ENCODE results near the gene TTLL11. TPM values are rescaled to one million over a fixed set of nuclear protein-coding genes. Genes with fewer than 3 reads are reported as not detected.

The TTLL11 gene
- total RNA-seq, 2 experiments from 2014 or later: 3.3 to 6.9 TPM

DNA sequence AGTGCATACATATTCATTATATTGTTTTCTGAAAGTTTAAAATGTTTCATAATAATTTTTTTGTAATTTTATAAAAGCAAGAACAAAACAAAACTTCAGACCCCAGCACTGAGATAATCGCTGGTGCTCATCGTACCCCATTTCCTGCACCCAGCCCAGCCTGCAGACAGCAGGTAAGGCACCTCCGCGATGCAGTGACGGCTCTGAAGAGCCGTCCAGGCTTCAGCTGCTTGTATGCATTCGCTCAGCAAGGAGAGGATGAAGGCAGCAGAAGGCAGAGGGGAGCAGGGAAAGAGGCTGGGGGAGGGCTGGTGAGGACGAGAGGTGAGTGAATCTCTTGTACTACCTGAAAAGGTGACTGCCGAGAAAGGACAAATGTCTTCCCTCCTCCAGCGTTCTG is 153.5 kb downstream of the TTLL11 start:
- Histone ChIP-seq H3K79me2 (ENCODE audit: insufficient read depth, low read depth, low read length) (peaks cover 13% of the 10 kb centered on the region; the same call in 1 of the 2 replicates), H3K4me1 (ENCODE audit: insufficient read depth, low read length, poor library complexity, severe bottlenecking) (peaks cover 89% of the 10 kb centered on the region), H2AFZ (ENCODE audit: low read length) (peak overlapping the region; percentile 66; the same call in 1 of the 2 replicates), H3K27ac (ENCODE audit: low read depth, low read length, poor library complexity, severe bottlenecking) (peak overlapping the region; percentile 99), H3K9me2 (ENCODE audit: insufficient read depth, low read length) (no peaks in the 10 kb centered on the region), H3K4me3 (ENCODE audit: low read depth, low read length, poor library complexity, severe bottlenecking) (peak overlapping the region; percentile 48), H4K20me1 (ENCODE audit: insufficient read depth, low read length) (no peaks in the 10 kb centered on the region), H3K9me3 (ENCODE audit: low read length) (no peaks in the 10 kb centered on the region), H3K4me2 (ENCODE audit: low read length) (peak overlapping the region; percentile 78), H3K36me3 (ENCODE audit: insufficient read depth, low read length) (no peaks in the 10 kb centered on the region)
- ChIA-PET POLR2A (interaction anchor here (0.7 to 1.4 kb wide), 5 partner anchors 9 to 1073 kb away, joined by 3 to 5 read pairs (median 5); no protein-coding TSS in a partner anchor), CTCF (ENCODE audit: unreplicated experiment) (no interaction called here)
- DNase-seq (ENCODE audit: low spot score): peak; percentile 79
- no TSS peak for BruUV-seq (replicated peaks)
- TF ChIP-seq CTCF (conservative IDR thresholded peaks at IDR 0.05; ENCODE audit: low read length) (no peak), EZH2phosphoT487 (IDR thresholded peaks at IDR 0.05; ENCODE audit: borderline replicate concordance, low read depth, low read length) (no peak)
- intact Hi-C loops (cut with micrococcal nuclease; ENCODE audit: unreplicated experiment): loop anchor here (2.0 to 10.0 kb wide), 3 partner anchors 47 to 1015 kb away; partner anchors contain the start of genes CNTRL and TRAF1

- TF ChIP-seq EZH2phosphoT487 (IDR thresholded peaks at IDR 0.05; ENCODE audit: borderline replicate concordance, low read depth, low read length) (no peak), CTCF (conservative IDR thresholded peaks at IDR 0.05; ENCODE audit: low read length) (no peak)
- H3K4me2 ChIP-seq (ENCODE audit: low read length): peak overlapping the region; percentile 78
- intact Hi-C loops (cut with micrococcal nuclease; ENCODE audit: unreplicated experiment): loop anchor here (2.0 kb wide), 1 partner anchor 46 kb away; no protein-coding TSS in a partner anchor
- H3K4me3 ChIP-seq (ENCODE audit: low read depth, low read length, poor library complexity, severe bottlenecking): peak overlapping the region; percentile 48
- H3K4me1 ChIP-seq (ENCODE audit: insufficient read depth, low read length, poor library complexity, severe bottlenecking): peaks cover 79% of the 10 kb centered on the region
- POLR2A ChIA-PET: interaction anchor here (0.8 to 1.5 kb wide), 2 partner anchors 8 to 36 kb away, joined by 3 to 4 read pairs; no protein-coding TSS in a partner anchor
- H3K36me3 ChIP-seq (ENCODE audit: insufficient read depth, low read length): no peaks in the 10 kb centered on the region
- H3K9me3 ChIP-seq (ENCODE audit: low read length): no peaks in the 10 kb centered on the region
- BruUV-seq (replicated peaks): no TSS peak
- CTCF ChIA-PET (ENCODE audit: unreplicated experiment): no interaction called here
- H2AFZ ChIP-seq (ENCODE audit: low read length): peak overlapping the region; percentile 44; the same call in 1 of the 2 replicates
- peaks cover 13% of the 10 kb centered on the region; the same call in 1 of the 2 replicates for H3K79me2 ChIP-seq (ENCODE audit: insufficient read depth, low read depth, low read length)
- peak overlapping the region; percentile 99 for H3K27ac ChIP-seq (ENCODE audit: low read depth, low read length, poor library complexity, severe bottlenecking)
- no peak for DNase-seq (ENCODE audit: low spot score)
- no peaks in the 10 kb centered on the region for H3K9me2 ChIP-seq (ENCODE audit: insufficient read depth, low read length)
- H4K20me1 ChIP-seq (ENCODE audit: insufficient read depth, low read length): no peaks in the 10 kb centered on the region
Observed at GRCh38 chr9:121938621-121939020, 154.5 kb downstream of the TTLL11 start.

DNA sequence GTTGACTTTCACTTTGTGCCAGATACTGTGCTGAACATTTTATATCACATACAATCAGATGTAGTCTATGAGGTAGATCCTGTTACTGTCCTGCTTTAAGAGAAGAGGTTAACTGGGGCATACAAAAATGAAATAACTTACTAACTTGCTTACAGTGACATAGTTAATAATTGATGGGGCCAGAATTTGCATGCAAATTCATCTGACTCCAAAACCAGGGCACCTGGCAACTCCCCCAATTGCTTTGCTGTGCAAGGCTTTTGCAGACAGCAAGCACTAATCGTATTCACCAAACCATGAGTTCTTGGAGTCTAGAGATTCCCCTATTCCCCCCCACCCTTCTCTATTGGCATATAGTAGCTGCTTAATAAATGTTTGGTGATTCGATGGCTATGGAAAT is 155.9 kb downstream of the TTLL11 start:
- H4K20me1 ChIP-seq (ENCODE audit: insufficient read depth, low read length): no peaks in the 10 kb centered on the region
- peak overlapping the region; percentile 14 for H3K4me3 ChIP-seq (ENCODE audit: low read depth, low read length, poor library complexity, severe bottlenecking)
- peak overlapping the region; percentile 66; the same call in 1 of the 2 replicates for H2AFZ ChIP-seq (ENCODE audit: low read length)
- no peaks in the 10 kb centered on the region for H3K9me3 ChIP-seq (ENCODE audit: low read length)
- CTCF ChIA-PET (ENCODE audit: unreplicated experiment): no interaction called here
- H3K4me2 ChIP-seq (ENCODE audit: low read length): peak overlapping the region; percentile 49
- H3K9me2 ChIP-seq (ENCODE audit: insufficient read depth, low read length): no peaks in the 10 kb centered on the region
- peak overlapping the region; percentile 5 for H3K27ac ChIP-seq (ENCODE audit: low read depth, low read length, poor library complexity, severe bottlenecking)
- peaks cover 73% of the 10 kb centered on the region for H3K4me1 ChIP-seq (ENCODE audit: insufficient read depth, low read length, poor library complexity, severe bottlenecking)
- H3K36me3 ChIP-seq (ENCODE audit: insufficient read depth, low read length): no peaks in the 10 kb centered on the region
- no TSS peak for BruUV-seq (replicated peaks)
- peak; percentile 36 for DNase-seq (ENCODE audit: low spot score)
- POLR2A ChIA-PET: interaction anchor here (1.4 to 2.4 kb wide), 3 partner anchors 9 to 115 kb away, joined by 3 to 9 read pairs (median 4); no protein-coding TSS in a partner anchor
- intact Hi-C loops (cut with micrococcal nuclease; ENCODE audit: unreplicated experiment): no loop called here
- peaks cover 13% of the 10 kb centered on the region; the same call in 1 of the 2 replicates for H3K79me2 ChIP-seq (ENCODE audit: insufficient read depth, low read depth, low read length)
- no peak for TF ChIP-seq CTCF (conservative IDR thresholded peaks at IDR 0.05; ENCODE audit: low read length)
- TF ChIP-seq EZH2phosphoT487 (IDR thresholded peaks at IDR 0.05; ENCODE audit: borderline replicate concordance, low read depth, low read length): no peak
